ENCODE measurements around the gene STAC2.

Gene STAC2

DNA sequence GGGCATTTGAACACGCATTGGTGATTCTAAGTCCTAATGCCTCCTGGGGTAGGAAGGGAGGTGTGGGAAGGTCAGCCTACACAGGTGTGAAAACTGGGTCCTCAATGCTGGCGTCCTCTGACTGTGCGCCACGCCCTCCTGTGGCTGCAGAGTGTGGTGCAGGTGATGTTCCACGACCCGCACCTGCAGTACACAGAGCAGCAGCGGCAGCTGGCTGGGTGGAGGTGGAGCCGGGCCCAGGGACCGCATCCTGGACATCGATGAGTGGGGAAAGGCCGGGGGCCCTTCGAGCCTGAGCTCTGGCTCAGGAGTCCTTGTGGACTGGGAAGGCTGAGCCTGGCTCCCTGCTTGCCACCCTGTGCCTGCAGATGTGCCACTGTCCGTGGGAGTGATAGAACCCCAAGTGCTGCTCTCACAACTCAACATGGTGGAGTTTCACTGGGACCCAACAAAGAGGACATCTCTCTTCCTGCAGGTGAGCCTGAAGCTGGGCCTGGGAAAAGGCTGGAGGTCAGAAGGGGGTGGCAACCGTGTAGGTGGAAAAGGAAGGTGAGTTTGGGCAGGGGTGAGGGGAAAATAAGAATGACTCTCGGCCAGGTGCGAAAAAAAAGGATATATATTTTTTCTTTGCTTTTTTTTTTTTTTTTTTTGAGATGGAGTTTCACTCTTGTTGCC lies 14.0 kb upstream of the STAC2 start:
- no peak for DNase-seq (ENCODE audit: low read depth)
- peak; percentile 42 for TF ChIP-seq CTCF (conservative IDR thresholded peaks at IDR 0.05; ENCODE audit: control insufficient read depth, insufficient read depth, low read depth, low read length)
- no peak overlapping the region for H3K4me3 ChIP-seq (ENCODE audit: control insufficient read depth, low read depth, low read length)

GRCh38 chr17:39238311-39238972 lies 12.7 kb upstream of the STAC2 start:
- no peak for TF ChIP-seq CTCF (conservative IDR thresholded peaks at IDR 0.05; ENCODE audit: control insufficient read depth, insufficient read depth, low read depth, low read length)
- no peak for DNase-seq (ENCODE audit: low read depth)
- H3K4me3 ChIP-seq (ENCODE audit: control insufficient read depth, low read depth, low read length): no peak overlapping the region

GRCh38 chr17:39237586-39237985 lies 11.8 kb upstream of the STAC2 start:
- no peak overlapping the region for H3K4me3 ChIP-seq (ENCODE audit: control insufficient read depth, low read depth, low read length)
- TF ChIP-seq CTCF (conservative IDR thresholded peaks at IDR 0.05; ENCODE audit: control insufficient read depth, insufficient read depth, low read depth, low read length): no peak
- no peak for DNase-seq (ENCODE audit: low read depth)

- DNase-seq (ENCODE audit: low read depth): no peak
- TF ChIP-seq CTCF (conservative IDR thresholded peaks at IDR 0.05; ENCODE audit: control insufficient read depth, insufficient read depth, low read depth, low read length): no peak
- no peak overlapping the region for H3K4me3 ChIP-seq (ENCODE audit: control insufficient read depth, low read depth, low read length)
Observed at GRCh38 chr17:39236981-39237441, 11.3 kb upstream of the STAC2 start.

- H3K4me3 ChIP-seq (ENCODE audit: control insufficient read depth, low read depth, low read length): no peak overlapping the region
- TF ChIP-seq CTCF (conservative IDR thresholded peaks at IDR 0.05; ENCODE audit: control insufficient read depth, insufficient read depth, low read depth, low read length): no peak
- no peak for DNase-seq (ENCODE audit: low read depth)
Observed at GRCh38 chr17:39236450-39236927, 10.7 kb upstream of the STAC2 start.

GRCh38 chr17:39235555-39236449 lies 10.1 kb upstream of the STAC2 start:
- no peak overlapping the region for H3K4me3 ChIP-seq (ENCODE audit: control insufficient read depth, low read depth, low read length)
- TF ChIP-seq CTCF (conservative IDR thresholded peaks at IDR 0.05; ENCODE audit: control insufficient read depth, insufficient read depth, low read depth, low read length): peak; percentile 78
- DNase-seq (ENCODE audit: low read depth): peak; percentile 67
